Brain pericyte (primary cell): ENCODE measurements around the gene NKX6-2.
"Not testable (repeated sequence)": the region's sequence is repeated elsewhere in the genome, so short reads cannot be mapped to it uniquely, and the experiment has no call there.

Experiments used
- DNase-seq: peaks from one replicate; pipeline ENCODE4 v3.0.0-alpha.2; 2012; ENCODE audit warnings: low read depth, low spot score

The NKX6-2 gene

DNA sequence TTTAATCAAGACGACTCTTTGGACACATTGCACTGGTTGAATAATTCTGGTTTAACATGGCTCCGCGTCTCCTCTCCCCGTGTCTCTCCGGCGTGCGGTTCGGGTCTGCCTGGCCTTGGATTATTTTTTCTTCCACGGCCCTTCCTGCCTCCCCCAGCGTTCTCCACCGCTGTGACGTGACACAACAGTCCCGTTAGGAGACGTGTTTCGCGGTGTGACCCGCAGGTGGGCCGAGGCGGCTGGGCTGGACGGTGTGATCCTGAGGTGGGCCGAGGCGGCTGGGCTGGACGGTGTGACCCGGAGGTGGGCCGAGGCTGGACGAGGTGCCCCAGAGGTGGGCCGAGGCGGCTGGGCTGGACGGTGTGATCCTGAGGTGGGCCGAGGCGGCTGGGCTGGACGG, 12.0 kb upstream of the NKX6-2 start:
- not testable (repeated sequence) for DNase-seq

- DNase-seq, result no peak
Observed at GRCh38 chr10:132796846-132797245, 10.9 kb upstream of the NKX6-2 start.

- DNase-seq, result no peak
Observed at GRCh38 chr10:132793871-132794849, 8.2 kb upstream of the NKX6-2 start.

DNA sequence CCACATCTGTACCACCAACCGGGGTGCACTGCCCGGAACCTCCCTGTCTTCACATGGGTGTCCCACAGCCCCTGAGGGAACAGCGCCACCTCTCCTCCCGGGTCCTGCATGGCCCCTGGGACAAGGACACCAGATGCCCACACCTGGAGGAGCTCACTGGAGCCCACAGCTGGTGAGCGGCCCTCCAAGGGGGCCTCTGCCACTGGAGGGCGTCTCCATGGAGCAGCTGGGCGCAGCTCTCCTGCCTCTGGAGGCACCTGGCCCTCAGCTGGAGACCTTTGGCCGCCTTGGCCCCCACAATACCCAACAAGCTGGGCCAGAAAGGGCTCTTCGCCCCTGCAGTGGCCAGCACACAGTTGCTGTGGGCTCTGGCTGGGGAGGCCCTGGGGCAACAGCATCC, 7.3 kb upstream of the NKX6-2 start:
- DNase-seq, result no peak

DNA sequence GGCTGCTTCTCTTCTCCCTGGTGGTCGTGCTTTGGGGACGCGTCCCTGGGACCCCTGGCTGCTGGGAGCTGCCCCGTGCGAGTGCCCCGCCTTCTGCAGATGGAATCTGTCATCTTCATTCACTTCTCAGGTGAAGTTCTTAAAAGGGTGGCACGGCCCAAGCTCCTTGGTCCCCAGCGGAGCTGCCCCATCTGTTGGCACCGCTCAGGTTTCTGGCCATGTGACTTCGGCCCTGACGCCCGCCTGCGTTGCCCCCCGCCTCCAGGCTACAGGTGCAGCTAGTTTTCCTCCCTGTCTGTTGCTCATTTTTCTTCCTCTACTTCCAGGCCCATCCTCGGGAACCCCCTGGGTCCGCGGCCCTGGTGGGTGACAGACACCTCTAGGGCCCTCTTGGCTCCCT, 6.8 kb upstream of the NKX6-2 start:
- DNase-seq, result no peak

DNA sequence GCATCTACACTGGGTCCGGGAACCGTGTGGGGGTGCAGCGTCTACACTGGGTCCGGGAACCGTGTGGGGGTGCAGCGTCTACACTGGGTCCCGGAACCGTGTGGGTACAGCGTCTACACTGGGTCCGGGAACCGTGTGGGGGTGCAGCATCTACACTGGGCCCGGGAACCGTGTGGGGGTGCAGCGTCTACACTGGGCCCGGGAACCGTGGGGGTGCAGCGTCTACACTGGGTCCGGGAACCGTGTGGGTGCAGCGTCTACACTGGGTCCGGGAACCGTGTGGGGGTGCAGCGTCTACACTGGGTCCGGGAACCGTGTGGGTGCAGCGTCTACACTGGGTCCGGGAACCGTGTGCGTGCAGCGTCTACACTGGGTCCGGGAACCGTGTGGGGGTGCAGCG, 6.2 kb upstream of the NKX6-2 start:
- DNase-seq, result not testable (repeated sequence)

DNA sequence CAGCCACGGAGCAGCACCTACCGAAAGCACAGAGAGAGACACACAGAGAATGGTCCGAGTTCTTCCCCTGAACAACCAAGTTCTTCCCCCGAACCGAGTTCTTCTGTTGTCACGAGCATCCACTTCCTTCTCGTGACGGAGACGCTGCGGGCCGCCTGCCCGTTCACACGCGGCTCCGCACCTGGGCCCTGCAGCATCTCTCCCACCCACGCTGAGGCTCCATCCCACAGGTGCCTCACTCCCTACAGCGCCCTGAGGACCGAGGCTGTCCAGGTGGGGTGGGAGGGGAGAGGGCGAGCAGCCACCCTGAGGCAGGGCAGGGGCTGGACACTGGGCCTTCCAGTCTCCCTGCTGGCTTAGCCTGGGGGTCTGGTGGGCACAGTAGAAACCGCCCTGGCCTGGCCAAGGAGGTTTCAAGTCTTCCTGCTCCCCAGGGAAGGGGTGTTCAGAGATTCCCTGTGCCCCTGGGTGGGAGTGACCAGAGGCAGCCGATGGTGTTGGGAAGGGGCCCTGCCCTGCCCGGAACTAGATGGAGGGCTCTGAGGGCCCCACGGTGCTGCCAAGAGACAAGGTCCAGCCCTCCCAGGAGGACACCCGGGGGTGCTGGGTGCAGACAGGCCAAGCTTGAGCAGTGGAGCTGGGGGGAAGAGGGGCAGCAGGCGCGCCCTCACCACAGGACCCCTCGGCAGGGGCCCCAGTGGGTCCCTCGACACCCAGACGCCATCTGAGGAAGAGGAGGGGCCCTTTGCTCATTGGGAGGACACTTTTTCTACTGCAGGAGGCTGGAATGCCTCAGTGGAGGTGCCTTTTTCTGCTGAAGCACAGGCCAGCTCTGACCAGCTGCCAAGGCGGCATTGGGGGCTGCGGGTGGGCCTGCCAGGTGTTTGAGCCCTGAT, 5.2 kb upstream of the NKX6-2 start:
- DNase-seq, result no peak

DNA sequence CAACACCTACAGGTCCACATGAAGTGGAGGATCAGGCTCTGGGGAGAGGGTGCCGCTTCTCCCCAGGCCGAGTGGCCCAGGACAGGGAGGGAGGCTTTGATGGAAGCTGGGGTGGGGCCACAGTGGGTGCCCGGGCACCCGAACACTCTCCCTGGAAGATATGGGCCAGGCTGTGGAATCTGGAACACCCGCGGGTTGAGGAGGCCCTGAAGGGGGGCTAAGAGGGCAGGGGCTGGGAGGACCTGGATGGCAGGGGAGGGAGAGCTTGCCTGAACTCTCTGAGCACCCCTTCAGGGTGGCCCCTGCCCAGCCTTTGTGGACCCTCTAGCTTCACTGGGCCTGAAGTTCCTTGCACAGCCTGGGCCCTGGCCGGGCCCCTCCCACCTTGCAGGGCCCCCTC, 4.5 kb upstream of the NKX6-2 start:
- DNase-seq, result no peak

GRCh38 chr10:132789659-132790148, 3.8 kb upstream of the NKX6-2 start:
- DNase-seq, result no peak

DNA sequence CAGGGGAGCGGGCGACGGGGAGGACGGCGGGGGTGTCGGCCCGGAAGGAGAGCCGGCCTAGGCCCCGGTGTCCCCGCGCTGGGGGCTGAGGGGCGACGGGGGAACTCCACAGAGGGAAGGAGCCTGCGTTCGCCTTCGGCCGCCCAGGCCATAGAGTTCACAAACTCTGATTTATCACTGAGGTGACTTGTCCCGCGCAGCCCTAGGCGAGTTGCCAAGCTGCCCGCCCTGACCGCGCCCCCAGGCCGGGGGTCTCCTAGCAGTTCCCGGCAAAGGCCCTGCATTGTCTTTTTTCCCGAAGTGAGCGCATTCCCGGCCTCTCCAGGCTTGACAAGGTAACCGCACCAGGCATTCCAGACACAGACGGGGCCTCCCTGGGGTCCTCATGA, 2.9 kb upstream of the NKX6-2 start:
- DNase-seq, result no peak

- DNase-seq, result no peak
Observed at GRCh38 chr10:132788180-132788830, 2.4 kb upstream of the NKX6-2 start.

GRCh38 chr10:132787495-132788179, 1.7 kb upstream of the NKX6-2 start:
- no peak for DNase-seq

GRCh38 chr10:132786884-132787494, 1.0 kb upstream of the NKX6-2 start:
- DNase-seq, result no peak

GRCh38 chr10:132786476-132786883, 533 bp upstream of the NKX6-2 start:
- DNase-seq, result no peak

GRCh38 chr10:132784866-132785722, 853 bp downstream of the NKX6-2 start:
- DNase-seq, result no peak

DNA sequence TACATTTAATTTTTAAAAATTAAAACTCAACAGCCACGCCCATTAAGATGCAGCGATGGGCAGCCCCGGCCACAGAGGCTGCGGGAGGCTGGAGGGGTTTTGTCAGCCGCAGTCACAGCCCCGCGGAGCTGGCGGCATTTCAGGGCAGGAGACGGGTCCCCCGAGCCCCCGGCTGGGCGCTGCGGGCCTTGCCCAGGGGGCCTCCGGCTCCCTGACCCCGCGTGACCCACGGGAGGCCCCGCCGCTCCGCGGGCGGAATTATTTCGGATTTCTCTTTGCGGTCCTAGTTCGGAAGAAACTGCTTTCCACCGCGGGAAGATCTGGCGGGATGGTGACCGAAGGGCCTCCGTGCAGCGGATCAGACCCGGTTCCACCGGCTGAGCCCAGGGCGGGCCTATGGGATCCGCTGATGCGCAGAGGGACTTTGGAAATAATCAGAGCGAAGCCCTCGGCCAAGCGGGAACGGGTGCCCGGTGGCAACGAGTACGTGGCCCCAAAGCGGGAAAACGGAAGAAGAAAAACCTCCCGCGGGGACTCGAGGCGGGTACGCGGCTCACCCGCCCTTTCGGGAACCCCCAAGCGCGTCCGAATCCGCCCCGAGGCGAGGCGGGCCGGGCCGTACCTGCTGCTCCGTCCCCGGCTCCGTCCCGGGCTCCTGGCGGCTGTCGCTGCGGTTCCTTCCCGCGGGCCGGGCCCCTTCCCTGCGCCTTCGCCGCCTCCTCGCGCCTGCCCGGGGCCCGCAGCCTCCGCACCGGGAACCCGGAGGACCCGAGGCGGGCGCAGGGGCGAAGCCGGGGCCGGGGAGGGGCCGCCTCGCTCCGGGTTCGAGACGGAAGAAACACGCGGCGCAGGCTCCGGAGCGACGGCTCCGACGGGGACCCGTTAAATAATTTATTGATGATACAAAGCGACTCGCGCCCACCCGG, 1.7 kb downstream of the NKX6-2 start:
- no peak for DNase-seq

DNA sequence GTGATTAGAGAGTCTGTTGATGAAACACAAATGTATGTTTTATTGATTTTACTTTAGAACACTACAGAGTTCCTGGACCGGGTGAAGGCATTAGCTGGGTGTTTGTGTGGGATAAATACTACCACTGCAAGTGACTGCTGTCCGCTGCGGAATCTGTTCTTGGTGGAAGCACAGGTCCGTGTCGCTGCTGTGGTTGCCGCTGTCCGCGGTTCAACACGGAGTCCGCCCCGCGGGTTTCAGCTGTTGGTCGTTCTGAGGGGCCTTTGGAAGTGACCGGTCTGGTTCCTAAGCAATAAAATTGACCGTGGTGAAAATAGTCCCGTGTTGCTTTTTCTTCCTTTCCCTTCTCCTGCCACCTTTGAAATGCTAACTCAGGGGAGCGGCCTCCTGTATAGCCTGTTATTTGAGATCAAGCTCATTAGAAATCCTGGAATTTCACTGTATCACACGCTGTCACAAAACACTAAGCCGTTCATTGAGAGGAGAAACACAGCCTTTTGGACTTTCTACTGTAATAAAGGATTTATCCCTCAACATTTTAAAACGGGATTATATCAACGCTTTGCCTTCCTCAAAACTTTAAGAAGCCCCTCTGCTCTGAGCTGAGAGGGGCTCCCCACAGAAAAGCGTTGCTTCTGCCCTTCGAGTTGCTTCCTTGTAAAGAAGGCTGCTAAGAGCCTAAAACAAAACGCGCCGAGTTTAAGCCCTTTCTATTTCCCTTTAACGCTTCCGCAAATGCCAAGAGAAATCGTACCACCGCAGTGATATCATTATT, 2.6 kb downstream of the NKX6-2 start:
- DNase-seq, result no peak

GRCh38 chr10:132781556-132781955, 4.4 kb downstream of the NKX6-2 start:
- no peak for DNase-seq
